ENCODE data around the gene CATSPERZ. TPM values are rescaled to one million over a fixed set of nuclear protein-coding genes. Genes with fewer than 3 reads are reported as not detected.

CATSPERZ gene
- total RNA-seq, 1 experiment from 2014 or later, result not detected

GRCh38 chr11:64349404-64349803, 49.2 kb downstream of the CATSPERZ start:
- Histone ChIP-seq H3K9me3 (ENCODE audit: insufficient read depth, low read depth) (no peaks in the 10 kb centered on the region), H3K79me2 (ENCODE audit: low read depth) (no peaks in the 10 kb centered on the region), H3K9me2 (ENCODE audit: insufficient read depth) (no peaks in the 10 kb centered on the region), H3K4me2 (no peak overlapping the region), H4K20me1 (ENCODE audit: insufficient read depth) (no peaks in the 10 kb centered on the region), H3K36me3 (ENCODE audit: low read depth) (no peaks in the 10 kb centered on the region), H3F3A (ENCODE audit: insufficient read depth, low read depth) (peaks cover 20% of the 10 kb centered on the region; the same call in 1 of the 2 replicates), H3K4me1 (replicated peaks; ENCODE audit: insufficient read depth) (peaks cover 19% of the 10 kb centered on the region), H3K27ac (no peak overlapping the region), H3K4me3 (no peak overlapping the region), H2AFZ (no peak overlapping the region), H3K27me3 (ENCODE audit: insufficient read depth, low read depth) (no peaks in the 10 kb centered on the region)
- CTCF ChIA-PET, result interaction anchor here (0.6 to 1.1 kb wide), 3 partner anchors 9 to 100 kb away, joined by 3 to 5 read pairs (median 3); no protein-coding TSS in a partner anchor
- DNase-seq, result no peak
- POLR2A ChIA-PET (ENCODE audit: unreplicated experiment), result interaction anchor here (0.6 kb wide), 1 partner anchor 158 kb away, joined by 3 read pairs; no protein-coding TSS in a partner anchor
- intact Hi-C loops (cut with micrococcal nuclease; ENCODE audit: unreplicated experiment), result no loop called here
- TF ChIP-seq, protein P1, sequence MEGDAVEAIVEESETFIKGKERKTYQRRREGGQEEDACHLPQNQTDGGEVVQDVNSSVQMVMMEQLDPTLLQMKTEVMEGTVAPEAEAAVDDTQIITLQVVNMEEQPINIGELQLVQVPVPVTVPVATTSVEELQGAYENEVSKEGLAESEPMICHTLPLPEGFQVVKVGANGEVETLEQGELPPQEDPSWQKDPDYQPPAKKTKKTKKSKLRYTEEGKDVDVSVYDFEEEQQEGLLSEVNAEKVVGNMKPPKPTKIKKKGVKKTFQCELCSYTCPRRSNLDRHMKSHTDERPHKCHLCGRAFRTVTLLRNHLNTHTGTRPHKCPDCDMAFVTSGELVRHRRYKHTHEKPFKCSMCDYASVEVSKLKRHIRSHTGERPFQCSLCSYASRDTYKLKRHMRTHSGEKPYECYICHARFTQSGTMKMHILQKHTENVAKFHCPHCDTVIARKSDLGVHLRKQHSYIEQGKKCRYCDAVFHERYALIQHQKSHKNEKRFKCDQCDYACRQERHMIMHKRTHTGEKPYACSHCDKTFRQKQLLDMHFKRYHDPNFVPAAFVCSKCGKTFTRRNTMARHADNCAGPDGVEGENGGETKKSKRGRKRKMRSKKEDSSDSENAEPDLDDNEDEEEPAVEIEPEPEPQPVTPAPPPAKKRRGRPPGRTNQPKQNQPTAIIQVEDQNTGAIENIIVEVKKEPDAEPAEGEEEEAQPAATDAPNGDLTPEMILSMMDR (conservative IDR thresholded peaks at IDR 0.05), result no peak
- TF ChIP-seq EZH2 (IDR thresholded peaks at IDR 0.05; ENCODE audit: low read depth), result no peak
- no TSS peak for BruUV-seq (replicated peaks)

DNA sequence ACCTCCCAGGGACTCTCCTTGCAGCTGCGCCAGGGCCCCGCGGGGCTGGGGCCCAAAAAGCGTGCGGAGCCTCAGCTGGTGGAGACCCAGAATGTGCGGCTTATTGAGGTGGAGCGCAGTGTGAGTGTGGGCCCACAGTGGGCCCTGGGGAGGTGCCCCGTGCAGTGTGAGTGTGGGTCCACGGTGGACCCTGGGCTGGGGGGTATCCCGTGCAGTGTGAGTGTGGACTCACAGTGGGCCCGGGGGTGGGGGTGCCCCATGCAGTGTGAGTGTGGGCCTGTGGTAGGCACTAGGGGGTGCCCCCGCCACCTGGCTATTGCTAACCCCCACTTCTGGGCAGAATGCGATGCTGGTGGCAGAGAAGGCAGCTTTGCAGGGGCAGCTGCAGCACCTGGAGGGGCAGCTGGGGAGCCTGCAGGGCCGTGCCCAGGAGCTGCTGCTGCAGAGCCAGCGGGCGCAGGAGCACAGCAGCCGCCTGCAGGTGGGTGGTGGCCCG, 51.0 kb downstream of the CATSPERZ start:
- BruUV-seq (replicated peaks), result no TSS peak
- Histone ChIP-seq H4K20me1 (ENCODE audit: insufficient read depth) (no peaks in the 10 kb centered on the region), H3K4me1 (replicated peaks; ENCODE audit: insufficient read depth) (peaks cover 30% of the 10 kb centered on the region), H3K27ac (no peak overlapping the region), H3K4me2 (no peak overlapping the region), H3K9me3 (ENCODE audit: insufficient read depth, low read depth) (no peaks in the 10 kb centered on the region), H3K4me3 (no peak overlapping the region), H2AFZ (no peak overlapping the region), H3K27me3 (ENCODE audit: insufficient read depth, low read depth) (no peaks in the 10 kb centered on the region), H3K79me2 (ENCODE audit: low read depth) (no peaks in the 10 kb centered on the region), H3F3A (ENCODE audit: insufficient read depth, low read depth) (peaks cover 29% of the 10 kb centered on the region; the same call in 1 of the 2 replicates), H3K36me3 (ENCODE audit: low read depth) (no peaks in the 10 kb centered on the region), H3K9me2 (ENCODE audit: insufficient read depth) (no peaks in the 10 kb centered on the region)
- TF ChIP-seq EZH2 (IDR thresholded peaks at IDR 0.05; ENCODE audit: low read depth), result no peak
- intact Hi-C loops (cut with micrococcal nuclease; ENCODE audit: unreplicated experiment), result no loop called here
- no peak for DNase-seq
- CTCF ChIA-PET, result interaction anchor here (1.7 kb wide), 1 partner anchor 79 kb away, joined by 3 read pairs; no protein-coding TSS in a partner anchor
- POLR2A ChIA-PET (ENCODE audit: unreplicated experiment), result interaction anchor here (0.8 kb wide), 1 partner anchor 110 kb away, joined by 3 read pairs; no protein-coding TSS in a partner anchor

DNA sequence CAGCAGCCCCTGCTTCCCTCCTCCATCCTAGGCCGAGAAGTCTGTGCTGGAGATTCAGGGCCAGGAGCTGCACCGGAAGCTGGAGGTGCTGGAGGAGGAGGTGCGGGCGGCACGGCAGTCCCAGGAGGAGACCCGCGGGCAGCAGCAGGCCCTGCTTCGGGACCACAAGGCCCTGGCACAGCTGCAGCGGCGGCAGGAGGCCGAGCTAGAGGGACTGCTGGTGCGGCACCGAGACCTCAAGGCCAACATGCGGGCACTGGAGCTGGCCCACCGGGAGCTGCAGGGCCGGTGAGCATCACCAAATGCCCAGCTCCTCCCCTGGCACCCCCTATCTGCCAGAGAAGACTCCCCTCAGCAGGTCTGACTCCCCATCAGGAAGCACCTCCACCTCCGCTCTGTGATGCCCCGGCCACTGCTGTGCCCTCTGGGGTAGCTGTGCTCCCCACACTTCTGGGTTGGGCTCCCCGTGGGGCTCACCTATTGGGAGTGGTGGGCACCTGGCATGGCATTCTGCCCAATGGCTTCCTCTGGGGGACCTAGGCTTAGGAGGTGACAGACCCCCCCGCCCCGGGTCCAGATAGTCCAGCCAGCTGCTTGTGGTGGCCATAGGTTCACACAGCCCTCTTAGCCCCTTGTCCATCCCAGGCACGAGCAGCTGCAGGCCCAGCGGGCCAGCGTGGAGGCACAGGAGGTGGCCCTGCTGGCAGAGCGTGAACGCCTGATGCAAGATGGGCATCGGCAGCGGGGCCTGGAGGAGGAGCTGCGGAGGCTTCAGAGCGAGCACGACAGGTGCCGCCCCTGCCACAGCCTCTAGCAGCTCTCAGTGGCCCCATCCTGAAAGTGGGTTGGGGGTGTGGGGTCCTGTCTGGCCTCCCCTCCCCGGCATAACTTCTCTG, 52.2 kb downstream of the CATSPERZ start:
- no TSS peak for BruUV-seq (replicated peaks)
- Histone ChIP-seq H2AFZ (no peak overlapping the region), H3K36me3 (ENCODE audit: low read depth) (no peaks in the 10 kb centered on the region), H3K27me3 (ENCODE audit: insufficient read depth, low read depth) (no peaks in the 10 kb centered on the region), H3K79me2 (ENCODE audit: low read depth) (no peaks in the 10 kb centered on the region), H3K27ac (no peak overlapping the region), H3K4me3 (no peak overlapping the region), H3F3A (ENCODE audit: insufficient read depth, low read depth) (peaks cover 26% of the 10 kb centered on the region; the same call in 1 of the 2 replicates), H3K9me3 (ENCODE audit: insufficient read depth, low read depth) (no peaks in the 10 kb centered on the region), H3K9me2 (ENCODE audit: insufficient read depth) (no peaks in the 10 kb centered on the region), H4K20me1 (ENCODE audit: insufficient read depth) (no peaks in the 10 kb centered on the region), H3K4me1 (replicated peaks; ENCODE audit: insufficient read depth) (peaks cover 33% of the 10 kb centered on the region), H3K4me2 (no peak overlapping the region)
- POLR2A ChIA-PET (ENCODE audit: unreplicated experiment), result interaction anchor here (0.5 kb wide), 1 partner anchor 1070 kb away, joined by 3 read pairs; the partner anchor contains the start of gene NEAT1
- DNase-seq, result no peak
- TF ChIP-seq EZH2 (IDR thresholded peaks at IDR 0.05; ENCODE audit: low read depth), result no peak
- TF ChIP-seq, protein P1 (conservative IDR thresholded peaks at IDR 0.05), result no peak
- intact Hi-C loops (cut with micrococcal nuclease; ENCODE audit: unreplicated experiment), result no loop called here
- CTCF ChIA-PET, result interaction anchor here (0.6 to 4.3 kb wide), 2 partner anchors 35 to 351 kb away, joined by 16 to 87 read pairs; partner anchors contain the start of genes PRDX5 and TRMT112
